DOHH2 (cell line): ENCODE data around the gene FXYD6.

ENCODE experiments used
- H3F3A ChIP-seq: fragments of 200-600 bp; sonication (generic), shearing (Covaris generic); 2 replicates; pipeline ENCODE4 v1.6.0; 2016; ENCODE audit warnings: antibody characterized with exemption, mild to moderate bottlenecking; ENCODE audit not compliant: control insufficient read depth, insufficient read depth
- H3K27ac ChIP-seq: fragments of 200-600 bp; sonication (generic); 2 replicates; pipeline ENCODE4 v1.5.1; 2014; ENCODE audit warnings: low read depth, mild to moderate bottlenecking, low read length, moderate library complexity
- H3K27me3 ChIP-seq: fragments of 200-600 bp; sonication (generic); 2 replicates; pipeline ENCODE4 v1.6.1; 2014; ENCODE audit warnings: mild to moderate bottlenecking, low read length, mixed read lengths; ENCODE audit not compliant: control insufficient read depth
- H3K36me3 ChIP-seq: fragments of 200-600 bp; sonication (generic); 2 replicates; pipeline ENCODE4 v1.6.1; 2014; ENCODE audit warnings: mild to moderate bottlenecking, low read length, moderate library complexity, mixed read lengths; ENCODE audit not compliant: control insufficient read depth
- H3K4me1 ChIP-seq: fragments of 200-600 bp; sonication (generic); 2 replicates; pipeline ENCODE4 v1.6.1; 2014; ENCODE audit warnings: mild to moderate bottlenecking, low read length, mixed read lengths; ENCODE audit not compliant: control insufficient read depth
- H3K4me2 ChIP-seq: fragments of 200-600 bp; sonication (generic); 2 replicates; pipeline ENCODE4 v1.6.0; 2014; ENCODE audit warnings: mild to moderate bottlenecking, low read length, moderate library complexity
- H3K4me3 ChIP-seq: fragments of 200-600 bp; sonication (generic); 2 replicates; pipeline ENCODE4 v1.5.1; 2014; ENCODE audit warnings: mild to moderate bottlenecking, low read length, mixed read lengths
- H3K79me2 ChIP-seq: fragments of 200-600 bp; sonication (generic); 2 replicates; pipeline ENCODE4 v1.6.1; 2014; ENCODE audit warnings: mild to moderate bottlenecking, low read length, mixed read lengths; ENCODE audit not compliant: control insufficient read depth
- H3K9me2 ChIP-seq: fragments of 200-600 bp; sonication (generic); replicated peaks from 2 replicates; pipeline ENCODE4 v1.6.1; 2014; ENCODE audit warnings: mild to moderate bottlenecking, low read length, mixed read lengths; ENCODE audit not compliant: control insufficient read depth
- H3K9me3 ChIP-seq: fragments of 200-600 bp; sonication (generic); 2 replicates; pipeline ENCODE4 v1.6.1; 2014; ENCODE audit warnings: antibody characterized with exemption, low read length, mixed read lengths; ENCODE audit not compliant: control insufficient read depth, insufficient read depth
- H4K20me1 ChIP-seq: fragments of 200-600 bp; sonication (generic); 2 replicates; pipeline ENCODE4 v1.6.0; 2014; ENCODE audit warnings: low read depth, mild to moderate bottlenecking, antibody characterized with exemption, low read length, moderate library complexity; ENCODE audit not compliant: control insufficient read depth, insufficient read depth
- EZH2phosphoT487 ChIP-seq: fragments of 200-600 bp; sonication (generic); IDR thresholded peaks from 2 replicates; pipeline ENCODE4 v1.6.1; 2017; ENCODE audit warnings: borderline replicate concordance, mild to moderate bottlenecking, antibody characterized with exemption, low read length, moderate library complexity, mixed read lengths
- TF ChIP-seq, protein P1 (sequence below): fragments of 200-600 bp; sonication (generic); IDR thresholded peaks from one replicate; pipeline ENCODE4 v1.5.1; 2014; ENCODE audit warnings: antibody characterized with exemption, mild to moderate bottlenecking, low read depth, low read length; ENCODE audit not compliant: poor library complexity, severe bottlenecking

The FXYD6 gene

GRCh38 chr11:117885777-117886176 is 9.3 kb upstream of the FXYD6 start:
- TF ChIP-seq, protein P1, sequence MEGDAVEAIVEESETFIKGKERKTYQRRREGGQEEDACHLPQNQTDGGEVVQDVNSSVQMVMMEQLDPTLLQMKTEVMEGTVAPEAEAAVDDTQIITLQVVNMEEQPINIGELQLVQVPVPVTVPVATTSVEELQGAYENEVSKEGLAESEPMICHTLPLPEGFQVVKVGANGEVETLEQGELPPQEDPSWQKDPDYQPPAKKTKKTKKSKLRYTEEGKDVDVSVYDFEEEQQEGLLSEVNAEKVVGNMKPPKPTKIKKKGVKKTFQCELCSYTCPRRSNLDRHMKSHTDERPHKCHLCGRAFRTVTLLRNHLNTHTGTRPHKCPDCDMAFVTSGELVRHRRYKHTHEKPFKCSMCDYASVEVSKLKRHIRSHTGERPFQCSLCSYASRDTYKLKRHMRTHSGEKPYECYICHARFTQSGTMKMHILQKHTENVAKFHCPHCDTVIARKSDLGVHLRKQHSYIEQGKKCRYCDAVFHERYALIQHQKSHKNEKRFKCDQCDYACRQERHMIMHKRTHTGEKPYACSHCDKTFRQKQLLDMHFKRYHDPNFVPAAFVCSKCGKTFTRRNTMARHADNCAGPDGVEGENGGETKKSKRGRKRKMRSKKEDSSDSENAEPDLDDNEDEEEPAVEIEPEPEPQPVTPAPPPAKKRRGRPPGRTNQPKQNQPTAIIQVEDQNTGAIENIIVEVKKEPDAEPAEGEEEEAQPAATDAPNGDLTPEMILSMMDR, result no peak
- TF ChIP-seq EZH2phosphoT487, result no peak
- H3K27ac ChIP-seq, result no peak overlapping the region
- no peaks in the 10 kb centered on the region for H4K20me1 ChIP-seq
- no peaks in the 10 kb centered on the region for H3K36me3 ChIP-seq
- H3K4me2 ChIP-seq, result no peak overlapping the region
- H3K4me1 ChIP-seq, result no peaks in the 10 kb centered on the region
- H3K4me3 ChIP-seq, result no peak overlapping the region
- peaks cover 36% of the 10 kb centered on the region for H3K27me3 ChIP-seq
- no peaks in the 10 kb centered on the region for H3F3A ChIP-seq
- no peaks in the 10 kb centered on the region for H3K79me2 ChIP-seq
- H3K9me3 ChIP-seq, result no peaks in the 10 kb centered on the region
- no peaks in the 10 kb centered on the region for H3K9me2 ChIP-seq

DNA sequence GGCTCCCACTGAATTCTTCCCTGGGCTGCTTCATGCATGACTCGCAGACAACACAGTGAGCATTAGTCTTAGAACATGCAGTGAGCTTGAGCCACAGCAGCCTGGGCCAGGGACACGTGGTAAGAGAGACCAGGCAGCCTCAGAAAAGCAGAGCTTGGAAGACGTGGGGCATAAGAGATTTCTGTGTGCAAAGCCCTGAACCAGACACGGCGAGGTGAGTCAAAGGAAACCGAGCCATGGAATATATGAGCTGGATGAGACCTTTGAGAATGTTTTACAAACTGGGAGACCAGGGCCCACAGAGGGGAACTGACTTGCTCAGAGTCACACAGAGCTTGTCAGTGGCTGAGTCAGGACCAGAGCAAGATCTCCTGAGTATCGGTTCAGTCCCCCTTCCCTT is 8.5 kb upstream of the FXYD6 start:
- no peak for TF ChIP-seq EZH2phosphoT487
- TF ChIP-seq, protein P1, result no peak
- Histone ChIP-seq H3K9me3 (no peaks in the 10 kb centered on the region), H3K4me3 (no peak overlapping the region), H3K4me1 (no peaks in the 10 kb centered on the region), H3K36me3 (no peaks in the 10 kb centered on the region), H3K4me2 (no peak overlapping the region), H4K20me1 (no peaks in the 10 kb centered on the region), H3K9me2 (no peaks in the 10 kb centered on the region), H3K27me3 (peaks cover 41% of the 10 kb centered on the region), H3K27ac (no peak overlapping the region), H3K79me2 (no peaks in the 10 kb centered on the region), H3F3A (no peaks in the 10 kb centered on the region)

DNA sequence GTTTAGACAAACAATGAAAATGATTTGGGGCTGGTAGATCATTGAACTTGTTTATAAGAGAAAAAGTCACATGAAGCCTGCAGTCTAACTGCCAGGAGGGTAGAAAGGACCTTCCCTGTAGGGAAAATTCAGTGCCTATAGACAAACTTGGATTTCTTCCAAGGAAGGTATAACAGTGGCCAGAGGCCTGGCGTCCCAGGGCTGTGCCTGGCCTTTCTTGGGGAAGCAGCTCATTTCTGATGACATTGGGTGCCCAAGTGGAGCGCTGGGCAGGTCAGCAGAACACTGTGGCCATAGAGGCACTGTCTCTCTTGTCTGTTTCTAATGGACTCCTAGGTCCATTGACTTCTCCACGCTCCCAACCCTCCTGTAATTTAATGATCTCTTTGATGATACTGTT is 6.6 kb upstream of the FXYD6 start:
- H3K4me2 ChIP-seq, result no peak overlapping the region
- peaks cover 38% of the 10 kb centered on the region for H3K27me3 ChIP-seq
- TF ChIP-seq, protein P1, result no peak
- TF ChIP-seq EZH2phosphoT487, result no peak
- no peaks in the 10 kb centered on the region for H3F3A ChIP-seq
- no peaks in the 10 kb centered on the region for H3K9me3 ChIP-seq
- H3K27ac ChIP-seq, result no peak overlapping the region
- no peaks in the 10 kb centered on the region for H4K20me1 ChIP-seq
- no peaks in the 10 kb centered on the region for H3K4me1 ChIP-seq
- H3K36me3 ChIP-seq, result no peaks in the 10 kb centered on the region
- no peaks in the 10 kb centered on the region for H3K79me2 ChIP-seq
- no peaks in the 10 kb centered on the region for H3K9me2 ChIP-seq
- H3K4me3 ChIP-seq, result no peak overlapping the region
